NCI-H2171 (cell line): ENCODE data around the gene ITM2C.

Source experiments
- DNase-seq: peaks from one replicate; lab custom pipeline; 2025; lab: John Stamatoyannopoulos, UW

Gene ITM2C

DNA sequence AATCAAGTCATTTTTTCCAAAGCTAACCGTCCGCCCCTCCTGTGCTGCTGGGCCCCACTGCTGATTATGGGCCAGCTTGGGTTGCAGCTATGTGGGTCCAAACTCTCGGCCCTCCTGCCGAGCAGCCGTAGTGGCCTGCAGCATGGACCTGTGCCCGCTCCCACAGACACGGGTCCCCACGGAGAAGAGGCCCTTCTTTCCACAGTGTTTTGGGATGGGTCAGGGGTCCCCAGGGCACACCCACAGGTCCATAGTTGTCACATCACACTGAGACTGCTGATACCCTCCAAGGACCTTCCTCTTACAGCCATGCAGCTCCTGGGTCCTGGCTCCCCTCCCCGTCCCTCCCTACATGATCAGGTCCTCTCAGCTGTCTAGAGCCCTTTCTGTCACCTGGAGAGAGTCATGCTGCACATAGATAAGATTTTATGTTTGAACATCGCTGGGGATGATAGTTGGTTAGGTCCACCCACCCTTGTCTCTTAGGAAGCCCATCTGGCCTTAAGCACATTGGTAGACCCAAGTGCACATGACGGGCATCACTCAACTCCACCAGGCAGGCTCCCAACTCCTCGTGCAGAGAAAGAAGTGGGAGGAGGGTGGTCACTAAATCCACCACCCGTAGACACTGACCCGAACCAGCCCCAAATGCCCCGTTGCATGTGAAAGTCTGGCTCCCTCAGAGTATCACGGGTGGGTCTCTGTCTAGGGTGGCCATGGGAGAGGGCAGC is 42.8 kb downstream of the ITM2C start:
- DNase-seq: no peak

- DNase-seq: no peak
These were observed 43.4 kb downstream of the ITM2C start for GRCh38 chr2:230908092-230908594.

DNA sequence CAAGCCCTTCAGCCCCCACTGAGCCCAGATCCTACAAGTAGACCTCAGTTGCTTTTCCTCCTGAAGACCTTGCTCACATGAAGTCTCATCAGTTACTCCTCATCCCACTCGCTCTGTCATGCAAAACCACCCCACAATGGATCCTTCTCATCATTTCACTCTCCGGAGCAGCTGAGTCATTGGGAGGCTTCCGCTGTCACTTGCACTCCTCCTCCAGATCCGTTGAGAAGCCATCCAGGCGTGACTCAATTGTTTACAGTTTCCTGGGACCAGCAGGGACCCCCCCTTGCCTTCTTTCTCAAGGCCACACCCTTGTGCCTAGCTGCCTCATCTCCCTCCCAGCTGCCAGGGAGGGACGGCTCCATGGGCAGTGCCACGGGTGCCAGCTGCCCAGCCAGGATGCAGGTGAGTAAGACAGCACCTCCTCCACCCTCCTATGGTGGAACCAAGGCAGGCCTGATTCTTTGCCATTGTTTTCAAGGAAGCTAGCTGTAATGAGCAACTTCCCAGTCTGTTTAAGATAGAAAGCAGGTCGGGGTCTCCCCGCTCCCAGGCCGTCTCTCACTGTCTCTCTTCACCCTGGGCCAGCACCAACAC is 44.0 kb downstream of the ITM2C start:
- DNase-seq: no peak

DNA sequence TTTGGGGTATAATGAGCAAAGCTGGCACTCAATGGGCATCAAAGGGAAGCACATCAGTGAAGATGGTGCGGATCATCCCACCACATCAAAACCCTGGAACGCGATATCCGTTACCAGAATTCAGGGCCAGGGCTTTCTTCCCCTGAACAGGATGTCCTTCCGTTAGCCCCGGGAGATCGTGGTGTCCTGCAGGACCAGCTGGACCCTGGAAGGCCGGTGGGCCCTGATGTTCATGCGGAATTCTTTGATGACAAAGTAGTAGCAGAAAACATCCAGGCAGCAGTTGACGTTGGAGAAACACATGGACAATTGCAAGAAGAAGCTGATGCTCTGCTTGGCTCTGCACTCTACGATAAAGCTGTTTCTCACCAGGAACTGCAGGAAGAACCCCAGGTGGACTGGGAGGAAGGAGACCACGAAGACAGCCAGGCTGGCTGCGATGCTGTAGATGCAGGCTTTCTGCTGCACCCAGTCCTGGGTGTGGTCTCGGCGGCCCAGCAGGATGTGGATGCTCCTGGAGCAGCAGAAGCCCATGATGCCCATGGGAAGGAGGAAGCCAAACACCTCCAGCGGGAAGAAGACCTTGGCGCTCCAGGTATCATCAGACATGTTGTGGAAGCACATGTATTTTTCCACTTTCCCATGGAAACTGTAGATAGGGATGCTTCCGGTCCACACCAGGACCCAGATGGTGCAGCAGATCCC is 45.3 kb downstream of the ITM2C start:
- DNase-seq: no peak

- DNase-seq: no peak
These were observed 45.9 kb downstream of the ITM2C start for GRCh38 chr2:230910546-230911177.

GRCh38 chr2:230912046-230912445 is 47.3 kb downstream of the ITM2C start:
- no peak for DNase-seq

GRCh38 chr2:230912724-230913123 is 48.0 kb downstream of the ITM2C start:
- no peak for DNase-seq

DNA sequence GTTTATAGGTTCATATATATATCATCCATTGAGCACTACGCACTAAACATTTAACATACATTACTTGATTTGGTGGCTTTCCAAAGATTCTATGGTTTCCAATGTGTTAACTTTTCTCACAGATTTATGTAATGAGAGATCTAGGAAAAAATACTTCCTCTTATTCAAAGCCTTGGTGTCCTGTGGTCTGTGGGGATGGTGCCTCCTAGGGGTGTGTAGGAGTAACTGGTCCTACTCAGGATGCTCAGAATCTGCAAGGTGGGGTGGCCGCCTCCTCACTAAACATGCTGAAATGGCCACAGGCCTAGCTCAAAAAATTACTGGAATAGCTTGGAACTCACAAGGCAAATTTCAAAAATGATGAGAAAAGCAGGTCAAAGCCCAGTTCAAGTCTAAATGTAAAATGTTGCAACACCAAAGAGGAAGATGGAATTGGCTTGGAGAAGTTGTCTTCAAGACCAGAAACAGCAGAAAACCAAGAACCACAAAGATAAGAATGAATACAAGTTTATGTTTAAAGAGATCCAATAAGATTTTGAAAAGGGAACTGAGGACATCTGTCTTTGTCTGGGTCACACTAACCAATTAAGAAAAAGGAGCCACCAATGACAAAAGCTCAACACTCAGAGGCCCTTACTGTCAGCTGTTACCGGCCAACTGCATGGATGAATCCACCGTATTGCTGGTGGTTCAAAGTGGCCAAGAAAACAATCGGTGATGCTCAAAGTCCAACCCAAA is 48.8 kb downstream of the ITM2C start:
- DNase-seq: no peak

DNA sequence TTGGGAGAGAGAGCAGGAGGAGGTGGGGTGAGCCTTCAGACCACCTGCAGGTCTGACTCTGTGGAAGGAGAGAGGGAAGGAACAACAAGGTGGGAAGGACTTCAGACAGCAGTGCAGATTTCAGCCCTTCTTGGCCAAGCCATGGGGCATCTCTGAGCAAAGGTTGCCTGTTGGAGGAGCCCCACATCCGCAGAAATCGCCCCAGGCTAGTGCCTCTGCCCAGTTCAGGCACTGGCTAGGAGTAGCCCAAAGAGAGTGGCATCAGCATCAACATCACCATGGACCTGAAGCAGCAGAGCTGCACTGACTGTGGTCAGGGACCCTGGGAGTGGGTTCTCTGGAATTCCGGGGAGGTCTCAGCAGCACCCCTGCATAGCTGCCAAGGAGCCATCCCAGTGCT is 50.1 kb downstream of the ITM2C start:
- DNase-seq: no peak

DNA sequence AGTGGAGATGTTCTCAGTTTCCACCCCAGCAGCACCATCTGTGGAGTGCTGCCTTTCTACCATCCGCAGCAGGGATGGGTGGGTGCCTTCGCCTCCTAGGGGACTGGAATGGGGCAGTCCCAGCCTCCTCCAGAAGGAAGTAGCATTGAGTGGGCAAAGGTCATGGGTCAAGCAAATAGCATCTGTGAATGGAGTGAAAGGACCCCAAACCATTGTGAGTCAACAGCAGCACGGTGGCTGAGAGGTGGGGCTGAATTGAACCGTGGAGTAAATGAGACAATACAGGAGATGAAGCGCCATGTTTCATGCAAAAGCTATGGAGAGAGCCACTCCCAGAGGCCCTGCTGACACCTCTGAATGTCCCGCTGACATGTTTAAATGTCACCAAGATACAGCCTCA is 50.6 kb downstream of the ITM2C start:
- DNase-seq: no peak

- DNase-seq: no peak
These were observed 51.5 kb downstream of the ITM2C start for GRCh38 chr2:230916218-230916617.

DNA sequence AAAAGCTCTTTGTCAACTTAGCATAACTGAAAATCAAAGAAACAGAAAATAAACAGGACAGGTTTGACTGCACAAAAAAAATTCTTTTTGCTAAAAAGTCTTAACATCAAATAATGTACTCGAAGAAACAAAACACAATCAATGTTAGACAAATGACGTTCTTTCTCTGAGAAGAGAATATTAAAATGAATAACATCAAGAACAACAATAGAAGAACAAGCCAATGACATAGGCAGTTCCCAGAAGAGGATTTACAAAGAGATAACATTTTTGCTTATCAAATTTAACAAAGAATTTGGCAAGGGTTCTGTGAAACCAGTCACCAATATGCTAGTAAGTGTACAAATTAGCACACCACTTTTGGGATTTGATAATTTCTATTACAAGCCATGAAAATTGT is 54.5 kb downstream of the ITM2C start:
- DNase-seq: no peak

- DNase-seq: no peak
These were observed 54.9 kb downstream of the ITM2C start for GRCh38 chr2:230919681-230920080.

DNA sequence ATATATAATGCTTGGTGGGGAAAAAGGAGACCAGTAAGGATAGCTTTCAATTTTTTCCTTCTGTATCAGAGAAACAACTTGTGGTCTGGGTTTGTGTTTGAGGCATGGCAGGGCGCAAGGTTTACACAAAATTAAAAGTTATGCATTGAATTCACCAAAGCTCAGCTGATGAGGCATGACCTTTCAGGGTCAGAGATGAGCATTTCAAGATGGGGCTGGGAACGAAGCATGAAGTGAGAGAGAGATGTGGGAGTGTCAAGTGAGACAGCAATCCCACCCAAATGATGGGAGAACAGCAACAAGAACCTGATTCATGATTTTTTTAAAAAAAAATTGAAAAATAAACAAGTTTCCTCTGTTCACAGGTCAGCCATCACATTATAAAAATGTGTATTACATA is 55.4 kb downstream of the ITM2C start:
- DNase-seq: no peak

GRCh38 chr2:230921806-230922595 is 57.3 kb downstream of the ITM2C start:
- no peak for DNase-seq

GRCh38 chr2:230922951-230923717 is 58.4 kb downstream of the ITM2C start:
- DNase-seq: no peak

DNA sequence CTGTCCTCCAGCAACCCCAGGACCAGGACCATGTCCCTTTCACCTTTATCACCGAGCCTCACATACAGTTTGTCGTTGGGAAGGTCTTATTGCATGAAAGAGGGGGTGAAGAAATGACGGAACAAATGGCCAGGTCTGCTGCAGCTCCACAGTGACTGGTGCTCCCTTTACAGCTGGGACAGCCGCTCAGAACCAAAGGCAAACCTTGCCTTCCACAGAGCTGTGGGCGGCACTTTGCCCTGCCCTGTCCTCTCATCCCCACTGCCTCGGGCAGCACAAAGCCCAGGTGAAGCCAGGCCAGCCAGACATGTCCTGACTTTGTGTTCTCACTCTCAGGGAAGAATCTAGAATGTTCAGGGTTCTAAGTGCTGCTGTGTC is 59.3 kb downstream of the ITM2C start:
- no peak for DNase-seq

GRCh38 chr2:230924470-230925341 is 60.0 kb downstream of the ITM2C start, which contains the start of gene GPR55:
Gene GPR55 (minus strand): TSS chr2:230925242. CDS start chr2:230910962, 14,280 bp downstream.
- no peak for DNase-seq

DNA sequence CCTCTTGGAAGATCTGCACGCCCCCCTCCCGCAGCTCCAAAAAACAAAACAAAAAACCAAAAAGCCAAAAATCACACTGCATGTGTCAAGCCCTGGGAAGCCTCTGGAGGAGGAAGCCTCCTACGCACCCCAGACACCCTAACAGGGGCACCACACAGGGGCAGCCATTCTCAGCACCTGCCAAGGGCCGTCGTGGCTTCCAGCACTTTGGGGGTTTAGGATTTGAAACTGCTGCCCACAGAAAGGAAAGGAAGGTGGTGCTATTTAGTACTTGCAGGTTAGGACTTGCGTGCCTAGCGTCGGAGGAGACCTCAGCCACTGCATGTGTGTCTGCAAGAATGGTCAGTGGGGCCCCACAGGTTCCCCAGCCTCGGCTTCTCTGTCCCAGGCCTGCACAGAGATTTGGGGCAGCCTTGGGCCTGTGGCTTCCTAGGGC is 60.7 kb downstream of the ITM2C start:
- no peak for DNase-seq
